H9 (cell line): Measurements from ENCODE around the gene GTF3C5. TPM values are rescaled to one million over a fixed set of nuclear protein-coding genes. Genes with fewer than 3 reads are reported as not detected.
"Not testable (repeated sequence)": the region's sequence is repeated elsewhere in the genome, so short reads cannot be mapped to it uniquely, and the experiment has no call there.

Source experiments
- DNase-seq: peaks from one replicate; pipeline ENCODE4 v3.0.0-alpha.2; 2017
- H2AFZ ChIP-seq: one replicate; pipeline ENCODE4 v1.6.1; 2013; ENCODE audit warnings: mild to moderate bottlenecking, low read length, control low read depth, moderate library complexity
- H2AK5ac ChIP-seq: 2 replicates; pipeline ENCODE4 v1.6.1; 2013; ENCODE audit warnings: low read length, control low read depth, mixed read lengths; ENCODE audit not compliant: insufficient read length
- H2BK120ac ChIP-seq: one replicate; pipeline ENCODE4 v1.6.1; 2013; ENCODE audit warnings: low read depth, mild to moderate bottlenecking, low read length, control low read depth, inconsistent platforms; ENCODE audit not compliant: poor library complexity, severe bottlenecking
- H2BK12ac ChIP-seq: 2 replicates; pipeline ENCODE4 v1.6.1; 2013; ENCODE audit warnings: low read length, control low read depth, mixed read lengths, low read depth; ENCODE audit not compliant: insufficient read length
- H2BK15ac ChIP-seq: 2 replicates; pipeline ENCODE4 v1.6.1; 2013; ENCODE audit warnings: low read depth, low read length, control low read depth
- H2BK20ac ChIP-seq: one replicate; pipeline ENCODE4 v1.6.1; 2013; ENCODE audit warnings: low read depth, mild to moderate bottlenecking, low read length, control low read depth, inconsistent platforms; ENCODE audit not compliant: poor library complexity, severe bottlenecking
- H2BK5ac ChIP-seq: 2 replicates; pipeline ENCODE4 v1.6.1; 2013; ENCODE audit warnings: low read length, control low read depth, mixed read lengths; ENCODE audit not compliant: insufficient read length
- H3K14ac ChIP-seq: 2 replicates; pipeline ENCODE4 v1.6.1; 2013; ENCODE audit warnings: low read length, control low read depth; ENCODE audit not compliant: insufficient read depth
- H3K18ac ChIP-seq: 2 replicates; pipeline ENCODE4 v1.6.1; 2013; ENCODE audit warnings: low read depth, mild to moderate bottlenecking, mixed read lengths, low read length, control low read depth; ENCODE audit not compliant: insufficient read length
- H3K23ac ChIP-seq: 2 replicates; pipeline ENCODE4 v1.6.1; 2013; ENCODE audit warnings: low read length, control low read depth, mixed read lengths, low read depth; ENCODE audit not compliant: insufficient read length
- H3K23me2 ChIP-seq: 2 replicates; pipeline ENCODE4 v1.6.1; 2013; ENCODE audit warnings: low read depth, mild to moderate bottlenecking, mixed read lengths, low read length, control low read depth; ENCODE audit not compliant: insufficient read length, poor library complexity, severe bottlenecking
- H3K27ac ChIP-seq: 2 replicates; pipeline ENCODE4 v1.5.1; 2013; ENCODE audit warnings: low read length, control low read depth, mixed read lengths, low read depth; ENCODE audit not compliant: insufficient read length
- H3K27me3 ChIP-seq: 2 replicates; pipeline ENCODE4 v1.6.1; 2013; ENCODE audit warnings: low read length, control low read depth, inconsistent platforms; ENCODE audit not compliant: insufficient read depth
- H3K4ac ChIP-seq: 2 replicates; pipeline ENCODE4 v1.6.1; 2013; ENCODE audit warnings: low read depth, mild to moderate bottlenecking, control low read depth, inconsistent platforms, low read length, moderate library complexity
- H3K4me1 ChIP-seq: 2 replicates; pipeline ENCODE4 v1.6.1; 2013; ENCODE audit warnings: low read length, control low read depth, inconsistent platforms; ENCODE audit not compliant: insufficient read depth
- H3K4me2 ChIP-seq: 2 replicates; pipeline ENCODE4 v1.6.1; 2013; ENCODE audit warnings: low read length, control low read depth, mixed read lengths; ENCODE audit not compliant: insufficient read length, insufficient read depth
- H3K56ac ChIP-seq: 2 replicates; pipeline ENCODE4 v1.6.1; 2013; ENCODE audit warnings: low read depth, mild to moderate bottlenecking, mixed read lengths, low read length, control low read depth; ENCODE audit not compliant: insufficient read length
- H3K79me1 ChIP-seq: 2 replicates; pipeline ENCODE4 v1.6.1; 2013; ENCODE audit warnings: low read depth, mild to moderate bottlenecking, moderate library complexity, low read length, control low read depth, inconsistent platforms; ENCODE audit not compliant: insufficient read depth, poor library complexity, severe bottlenecking
- H3K79me2 ChIP-seq: 2 replicates; pipeline ENCODE4 v1.6.1; 2013; ENCODE audit warnings: low read length, control low read depth, inconsistent platforms; ENCODE audit not compliant: insufficient read depth
- H3K9ac ChIP-seq: 2 replicates; pipeline ENCODE4 v1.6.1; 2013; ENCODE audit warnings: low read length, control low read depth, mixed read lengths; ENCODE audit not compliant: insufficient read length; ENCODE audit errors: extremely low read depth
- H3K9me3 ChIP-seq: one replicate; pipeline ENCODE4 v1.6.1; 2013; ENCODE audit warnings: low read depth, low read length, inconsistent platforms; ENCODE audit not compliant: control insufficient read depth
- H3T11ph ChIP-seq: one replicate; pipeline ENCODE4 v1.6.1; 2013; ENCODE audit warnings: mild to moderate bottlenecking, low read length, control low read depth, inconsistent platforms
- H4K20me1 ChIP-seq: one replicate; pipeline ENCODE4 v1.6.1; 2013; ENCODE audit not compliant: control insufficient read depth, insufficient read length, insufficient read depth
- H4K5ac ChIP-seq: 2 replicates; pipeline ENCODE4 v1.6.1; 2013; ENCODE audit warnings: low read depth, mild to moderate bottlenecking, mixed read lengths, low read length, control low read depth; ENCODE audit not compliant: insufficient read length
- H4K8ac ChIP-seq: replicated peaks from 2 replicates; pipeline ENCODE4 v1.6.1; 2013; ENCODE audit warnings: low read length, control low read depth, mixed read lengths, low read depth; ENCODE audit not compliant: insufficient read length
- H4K91ac ChIP-seq: 2 replicates; pipeline ENCODE4 v1.6.1; 2013; ENCODE audit warnings: low read depth, mild to moderate bottlenecking, moderate library complexity, mixed read lengths, low read length, control low read depth; ENCODE audit not compliant: insufficient read length
- H3K27ac Mint-ChIP-seq, 3 experiments: 2 replicates in 2 of 3; 3 replicates in 1 of 3; pipeline ENCODE4 v1.8.0; 2020 to 2021; ENCODE audit warnings: mixed read lengths in 3 of 3, mild to moderate bottlenecking in 1 of 3, moderate library complexity in 1 of 3
- H3K27me3 Mint-ChIP-seq: 2 replicates; pipeline ENCODE4 v1.8.0; 2021; ENCODE audit warnings: low read depth, mild to moderate bottlenecking, moderate library complexity, mixed read lengths
- H3K36me3 Mint-ChIP-seq, 3 experiments: 2 replicates in 2 of 3; 3 replicates in 1 of 3; pipeline ENCODE4 v1.8.0; 2020 to 2021; ENCODE audit warnings: low read depth in 3 of 3, mixed read lengths in 3 of 3; ENCODE audit not compliant: insufficient read depth in 1 of 3
- H3K4me1 Mint-ChIP-seq, 2 experiments: 2 replicates each; pipeline ENCODE4 v1.8.0; 2020; ENCODE audit warnings: mixed read lengths in 2 of 2
- H3K4me3 Mint-ChIP-seq, 2 experiments: 2 replicates in 1 of 2; 3 replicates in 1 of 2; pipeline ENCODE4 v1.8.0; 2020 to 2021; ENCODE audit warnings: mild to moderate bottlenecking in 2 of 2, mixed read lengths in 2 of 2, moderate library complexity in 1 of 2
- H3K9me3 Mint-ChIP-seq, 2 experiments: 2 replicates in 1 of 2; 3 replicates in 1 of 2; pipeline ENCODE4 v1.8.0; 2020; ENCODE audit warnings: mild to moderate bottlenecking in 2 of 2, mixed read lengths in 2 of 2, moderate library complexity in 1 of 2
- CTCF ChIP-seq: fragments of 200-600 bp; sonication (generic); conservative IDR thresholded peaks from 3 replicates; pipeline ENCODE4 v1.8.0; 2021; ENCODE audit warnings: antibody characterized with exemption, mild to moderate bottlenecking
- whole genome bisulfite sequencing: extraction: QIAGEN DNeasy Blood & Tissue Kit; methylation state at CpG from one replicate; pipeline ENCODE4 v1.1.7; 2013; ENCODE audit warnings: missing lambda C conversion rate, low lambda C conversion rate, mixed read lengths; ENCODE audit not compliant: insufficient read length; ENCODE audit errors: extremely low coverage; 5-methylcytosine and 5-hydroxymethylcytosine counted together
- total RNA-seq: library from RNA; stranded (reverse); gene quantifications from 2 replicates; pipeline ENCODE4 v1.2.1, GENCODE V29; 2021

The GTF3C5 gene
- total RNA-seq, 1 experiment from 2014 or later: 88.9 TPM

GRCh38 chr9:133080161-133080560, 49.4 kb downstream of the GTF3C5 start:
- Histone ChIP-seq H3K9me3 (no peaks in the 10 kb centered on the region), H4K5ac (no peak overlapping the region), H3K27me3 (no peaks in the 10 kb centered on the region), H3K56ac (no peak overlapping the region), H3K27ac (no peak overlapping the region), H3K79me2 (no peaks in the 10 kb centered on the region), H2AK5ac (no peak overlapping the region), H3K18ac (no peak overlapping the region), H2BK5ac (no peak overlapping the region), H3K9ac (no peak overlapping the region), H3K4ac (no peak overlapping the region), H3K4me2 (no peak overlapping the region), H3K4me1 (no peaks in the 10 kb centered on the region; the same call in 1 of the 2 replicates), H2BK120ac (no peak overlapping the region), H3K14ac (no peak overlapping the region), H4K8ac (no peak overlapping the region), H2BK15ac (no peak overlapping the region), H2BK20ac (no peak overlapping the region), H3K79me1 (no peaks in the 10 kb centered on the region), H4K91ac (no peak overlapping the region), H3K23me2 (no peaks in the 10 kb centered on the region), H2BK12ac (no peak overlapping the region), H3K23ac (no peak overlapping the region), H3T11ph (no peak overlapping the region), H4K20me1 (no peaks in the 10 kb centered on the region), H2AFZ (no peak overlapping the region)
- Mint-ChIP-seq H3K4me1 (peaks cover 15 to 19% of the 10 kb centered on the region in 2 experiments), H3K4me3 (no peak overlapping the region), H3K27ac (peak overlapping the region in 2 of 3 experiments; percentile 0 to 93; a peak in 2 of 7 replicates), H3K36me3 (peaks cover 0 to 2% (median 0%) of the 10 kb centered on the region in 3 experiments; a peak in 2 of 7 replicates), H3K27me3 (peaks cover 10% of the 10 kb centered on the region), H3K9me3 (no peaks in the 10 kb centered on the region)
- DNase-seq: no peak
- no CpG with 5 or more reads among the region's 7 CpGs for WGBS
- TF ChIP-seq CTCF: no peak

GRCh38 chr9:133080786-133081779, 50.3 kb downstream of the GTF3C5 start:
- H2AFZ ChIP-seq, H2BK12ac ChIP-seq, H3K14ac ChIP-seq, H3K4me2 ChIP-seq, H4K5ac ChIP-seq, H3K79me1 ChIP-seq, H3K4me1 ChIP-seq, H2BK20ac ChIP-seq, H2AK5ac ChIP-seq, H3K36me3 Mint-ChIP-seq, H3K56ac ChIP-seq, H3K23ac ChIP-seq, H3K27ac Mint-ChIP-seq, H2BK15ac ChIP-seq, H3K4me3 Mint-ChIP-seq, H2BK5ac ChIP-seq, H3K9me3 Mint-ChIP-seq, H3K27ac ChIP-seq, H4K91ac ChIP-seq, H3K23me2 ChIP-seq, H3K9me3 ChIP-seq, H3K79me2 ChIP-seq, H3K9ac ChIP-seq, H3T11ph ChIP-seq, H4K8ac ChIP-seq, H3K27me3 ChIP-seq, H2BK120ac ChIP-seq, H3K18ac ChIP-seq, H3K4ac ChIP-seq, DNase-seq, H4K20me1 ChIP-seq: not testable (repeated sequence)
- H3K27me3 Mint-ChIP-seq: peaks cover 10% of the 10 kb centered on the region
- H3K4me1 Mint-ChIP-seq: peaks cover 13 to 15% of the 10 kb centered on the region in 2 experiments
- WGBS: no CpG with 5 or more reads among the region's 18 CpGs
